SK-N-MC (cell line): ENCODE data around the gene RFXANK.

Experiments
- DNase-seq: peaks from one replicate; pipeline ENCODE4 v3.0.0-alpha.2; 2011; ENCODE audit warnings: low read depth, low spot score
- H3K27ac ChIP-seq: fragments of 200-600 bp; sonication (generic); 2 replicates; pipeline ENCODE4 v1.5.1; 2016; ENCODE audit warnings: mixed run types
- H3K36me3 ChIP-seq: fragments of 200-600 bp; sonication (generic); 2 replicates; pipeline ENCODE4 v1.6.1; 2017; ENCODE audit warnings: antibody characterized with exemption, low read length, mixed read lengths; ENCODE audit not compliant: insufficient read depth
- H3K4me3 ChIP-seq: fragments of 200-600 bp; sonication (generic); 2 replicates; pipeline ENCODE4 v1.5.1; 2016
- H3K9ac ChIP-seq: fragments of 200-600 bp; sonication (generic); 2 replicates; pipeline ENCODE4 v1.8.0; 2017; ENCODE audit warnings: mixed run types, mixed read lengths; ENCODE audit not compliant: insufficient read length
- H3K9me3 ChIP-seq: fragments of 200-600 bp; sonication (generic); 2 replicates; pipeline ENCODE4 v1.6.1; 2017; ENCODE audit warnings: low read depth, mild to moderate bottlenecking, antibody characterized with exemption, low read length, moderate library complexity, mixed read lengths
- EZH2 ChIP-seq: fragments of 200-600 bp; sonication (generic); IDR thresholded peaks from one replicate; pipeline ENCODE4 v1.6.1; 2017; ENCODE audit warnings: antibody characterized with exemption
- FOXP2 ChIP-seq: optimal IDR thresholded peaks from 2 replicates; pipeline ENCODE3; 2011; ENCODE audit warnings: mild to moderate bottlenecking, moderate library complexity; ENCODE audit not compliant: insufficient read depth; ENCODE audit errors: extremely low read length, control extremely low read depth
- POLR2AphosphoS5 ChIP-seq: IDR thresholded peaks from 2 replicates; pipeline ENCODE4 v1.6.1; 2012; ENCODE audit warnings: mild to moderate bottlenecking, low read depth, low read length, borderline replicate concordance

The RFXANK gene

DNA sequence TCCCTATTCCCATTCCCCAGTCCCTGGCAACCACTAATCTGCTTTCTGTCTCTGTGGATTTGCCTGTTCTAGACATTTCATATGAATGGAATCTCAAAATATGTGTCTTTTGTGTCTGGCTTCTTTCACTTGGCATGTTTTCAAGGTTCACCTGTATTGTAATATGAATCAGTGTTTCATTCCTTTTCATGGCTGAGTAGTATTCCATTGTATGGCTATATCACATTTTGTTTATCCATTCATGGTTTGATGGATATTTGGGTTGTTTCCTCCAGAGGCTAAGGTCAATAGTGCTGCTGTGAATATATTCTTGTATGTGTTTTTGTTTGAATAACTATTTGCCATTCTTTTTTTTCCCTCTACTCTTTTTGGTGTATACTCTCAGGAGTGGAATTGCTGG, 44.1 kb downstream of the RFXANK start:
- H3K9me3 ChIP-seq = no peaks in the 10 kb centered on the region
- TF ChIP-seq FOXP2 (no peak), EZH2 (no peak), POLR2AphosphoS5 (no peak)
- H3K4me3 ChIP-seq = no peak overlapping the region
- no peak for DNase-seq
- no peak overlapping the region for H3K27ac ChIP-seq
- no peak overlapping the region for H3K9ac ChIP-seq
- no peaks in the 10 kb centered on the region for H3K36me3 ChIP-seq

DNA sequence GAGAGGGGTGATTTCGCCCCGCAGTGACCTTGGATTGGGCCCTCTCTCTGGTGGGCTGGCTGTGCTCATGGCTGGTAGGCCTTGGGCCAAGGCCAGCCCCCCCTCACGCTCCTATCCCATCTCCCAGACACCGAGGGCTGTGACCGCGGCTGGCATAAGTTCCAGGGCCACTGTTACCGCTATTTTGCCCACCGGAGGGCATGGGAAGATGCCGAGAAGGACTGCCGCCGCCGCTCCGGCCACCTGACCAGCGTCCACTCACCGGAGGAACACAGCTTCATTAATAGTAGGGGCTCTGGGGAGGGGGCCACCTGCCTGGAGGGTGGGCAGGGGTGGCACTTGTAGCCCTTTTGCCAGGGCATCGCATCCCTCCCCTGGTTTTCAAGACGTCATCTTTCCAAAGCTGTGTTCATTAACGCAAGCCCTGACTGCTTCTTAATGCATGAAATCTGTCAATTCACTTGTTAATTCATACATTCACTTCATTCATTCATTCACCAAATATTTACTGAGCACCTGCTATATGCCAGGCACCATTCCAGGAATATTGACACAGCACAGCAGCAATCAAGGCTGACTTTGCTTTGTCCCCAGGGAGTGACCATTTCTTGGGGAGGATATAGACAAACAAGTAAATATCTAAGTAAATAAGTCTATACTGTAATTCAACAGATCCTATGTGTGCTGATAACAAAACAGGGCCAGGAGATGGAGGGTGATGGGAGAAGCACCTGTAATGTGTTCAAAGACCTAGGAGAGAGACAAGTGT, 46.3 kb downstream of the RFXANK start:
- H3K36me3 ChIP-seq = no peaks in the 10 kb centered on the region
- H3K27ac ChIP-seq = no peak overlapping the region
- H3K4me3 ChIP-seq = no peak overlapping the region
- no peaks in the 10 kb centered on the region for H3K9me3 ChIP-seq
- TF ChIP-seq EZH2 = no peak
- TF ChIP-seq FOXP2 = no peak
- TF ChIP-seq POLR2AphosphoS5 = no peak
- H3K9ac ChIP-seq = no peak overlapping the region
- DNase-seq = no peak

DNA sequence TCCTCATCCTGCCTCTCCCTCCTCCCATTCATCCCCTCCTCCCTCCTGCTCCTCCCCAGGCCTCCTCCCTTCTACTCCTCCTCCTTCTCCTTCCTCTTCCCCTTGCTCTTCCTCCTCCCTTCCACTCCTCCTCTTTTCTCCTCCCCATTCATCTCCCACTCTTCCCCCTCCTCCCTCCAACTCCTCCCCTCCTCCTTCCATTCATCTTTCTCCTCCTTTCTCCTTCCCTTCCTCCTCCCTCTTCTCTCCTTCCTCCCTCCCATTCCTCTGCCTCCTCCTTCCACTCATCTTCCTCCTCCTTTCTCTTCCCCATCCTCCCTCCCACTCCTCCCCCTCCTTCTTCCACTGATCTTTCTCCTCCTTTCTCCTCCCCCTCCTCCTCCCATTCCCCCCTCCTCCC, 47.6 kb downstream of the RFXANK start:
- Histone ChIP-seq H3K36me3 (no peaks in the 10 kb centered on the region), H3K4me3 (no peak overlapping the region), H3K27ac (no peak overlapping the region), H3K9me3 (no peaks in the 10 kb centered on the region), H3K9ac (no peak overlapping the region)
- TF ChIP-seq FOXP2 = no peak
- no peak for TF ChIP-seq POLR2AphosphoS5
- no peak for TF ChIP-seq EZH2
- no peak for DNase-seq

DNA sequence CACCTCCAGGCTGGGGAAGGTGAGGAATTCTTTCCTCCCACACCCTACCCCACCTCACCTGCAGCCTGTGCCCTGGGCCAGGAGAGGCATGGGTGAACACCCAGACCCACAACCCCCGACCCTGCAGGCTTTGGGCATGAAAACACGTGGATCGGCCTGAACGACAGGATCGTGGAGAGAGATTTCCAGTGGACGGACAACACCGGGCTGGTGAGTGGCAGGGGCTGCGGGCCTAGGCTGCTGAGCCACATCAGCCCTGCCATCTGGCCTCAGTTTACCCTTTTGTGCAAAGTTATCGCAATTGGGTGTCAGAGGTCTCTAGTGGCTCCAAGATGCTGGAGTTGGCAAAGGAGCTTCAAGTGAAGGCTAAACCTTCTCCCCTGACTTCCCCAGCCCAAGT, 48.4 kb downstream of the RFXANK start:
- H3K4me3 ChIP-seq = no peak overlapping the region
- no peaks in the 10 kb centered on the region for H3K9me3 ChIP-seq
- no peak overlapping the region for H3K27ac ChIP-seq
- no peak overlapping the region for H3K9ac ChIP-seq
- no peak for DNase-seq
- TF ChIP-seq FOXP2 (no peak), EZH2 (no peak), POLR2AphosphoS5 (no peak)
- H3K36me3 ChIP-seq = no peaks in the 10 kb centered on the region

DNA sequence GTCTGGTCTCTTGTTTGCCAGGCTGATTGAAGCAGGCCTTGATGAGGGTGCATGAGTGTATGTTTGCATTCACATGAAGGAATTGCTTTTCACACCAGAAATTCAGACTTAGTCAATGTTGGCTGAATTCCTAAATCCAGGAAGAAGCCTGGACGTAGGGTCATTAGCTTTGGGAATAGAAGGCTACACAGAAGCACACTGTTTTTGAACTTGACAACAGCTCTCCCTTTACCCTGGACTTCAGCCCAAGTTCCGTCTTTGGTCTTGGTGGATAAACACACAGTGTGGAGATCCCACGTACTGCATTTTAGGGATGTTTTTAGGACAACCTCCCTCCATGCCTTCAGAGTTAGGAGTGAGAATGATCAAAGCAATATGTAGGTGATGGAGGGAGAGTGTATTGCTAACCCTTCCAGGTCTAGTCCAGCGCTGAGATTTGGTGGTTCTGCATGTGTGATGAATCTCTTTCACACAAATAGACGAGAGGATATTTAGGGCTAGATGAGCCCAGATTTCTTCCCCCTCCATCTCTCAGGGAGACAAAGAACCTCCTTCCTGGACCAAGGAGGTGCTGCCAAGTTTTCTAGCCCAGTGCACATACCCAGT, 58.2 kb downstream of the RFXANK start:
- no peak for TF ChIP-seq EZH2
- no peak for TF ChIP-seq POLR2AphosphoS5
- TF ChIP-seq FOXP2 = no peak
- no peak overlapping the region for H3K9ac ChIP-seq
- H3K27ac ChIP-seq = no peak overlapping the region
- H3K4me3 ChIP-seq = no peak overlapping the region
- DNase-seq = no peak
- no peaks in the 10 kb centered on the region for H3K9me3 ChIP-seq
- H3K36me3 ChIP-seq = no peaks in the 10 kb centered on the region
